Effector memory CD8-positive, alpha-beta T cell (primary cell): Measurements from ENCODE around the gene CFAP99.
"Not testable (repeated sequence)": the region's sequence is repeated elsewhere in the genome, so short reads cannot be mapped to it uniquely, and the experiment has no call there.

Experiments used
- ATAC-seq: fragments of 150-1000 bp; cut with Tn5 transposase; replicated peaks from 2 replicates; pipeline ENCODE4 v1.10.0; 2021; ENCODE audit warnings: mild to moderate bottlenecking, moderate library complexity
- DNase-seq, 3 experiments: peaks; one replicate each; pipeline ENCODE4 v3.0.0; 2021
- H3K27ac Mint-ChIP-seq, 2 donors: one replicate each; pipeline ENCODE4 v1.8.0; 2022; ENCODE audit warnings: mild to moderate bottlenecking in 2 of 2, mixed read lengths in 2 of 2, moderate library complexity in 2 of 2
- H3K27me3 Mint-ChIP-seq, 2 donors: one replicate each; pipeline ENCODE4 v1.8.0; 2022; ENCODE audit warnings: mixed read lengths in 2 of 2
- H3K36me3 Mint-ChIP-seq: one replicate; pipeline ENCODE4 v1.8.0; 2022; ENCODE audit warnings: mild to moderate bottlenecking, moderate library complexity, mixed read lengths; ENCODE audit not compliant: insufficient read depth
- H3K4me1 Mint-ChIP-seq, 2 donors: one replicate each; pipeline ENCODE4 v1.8.0; 2022; ENCODE audit warnings: low read depth in 2 of 2, mixed read lengths in 2 of 2
- H3K4me3 Mint-ChIP-seq, 2 donors: one replicate each; pipeline ENCODE4 v1.8.0; 2022; ENCODE audit warnings: mild to moderate bottlenecking in 2 of 2, mixed read lengths in 2 of 2, moderate library complexity in 2 of 2
- H3K9me3 Mint-ChIP-seq, 2 donors: one replicate each; pipeline ENCODE4 v1.8.0; 2022; ENCODE audit warnings: mixed read lengths in 2 of 2
- total RNA-seq, 9 experiments: gene quantifications; one replicate each; lab custom pipeline; 2026; lab: John Stamatoyannopoulos, UW

CFAP99 gene
- 0 to 1.2 (median 0.06) reads per million in 9 experiments for total RNA-seq

DNA sequence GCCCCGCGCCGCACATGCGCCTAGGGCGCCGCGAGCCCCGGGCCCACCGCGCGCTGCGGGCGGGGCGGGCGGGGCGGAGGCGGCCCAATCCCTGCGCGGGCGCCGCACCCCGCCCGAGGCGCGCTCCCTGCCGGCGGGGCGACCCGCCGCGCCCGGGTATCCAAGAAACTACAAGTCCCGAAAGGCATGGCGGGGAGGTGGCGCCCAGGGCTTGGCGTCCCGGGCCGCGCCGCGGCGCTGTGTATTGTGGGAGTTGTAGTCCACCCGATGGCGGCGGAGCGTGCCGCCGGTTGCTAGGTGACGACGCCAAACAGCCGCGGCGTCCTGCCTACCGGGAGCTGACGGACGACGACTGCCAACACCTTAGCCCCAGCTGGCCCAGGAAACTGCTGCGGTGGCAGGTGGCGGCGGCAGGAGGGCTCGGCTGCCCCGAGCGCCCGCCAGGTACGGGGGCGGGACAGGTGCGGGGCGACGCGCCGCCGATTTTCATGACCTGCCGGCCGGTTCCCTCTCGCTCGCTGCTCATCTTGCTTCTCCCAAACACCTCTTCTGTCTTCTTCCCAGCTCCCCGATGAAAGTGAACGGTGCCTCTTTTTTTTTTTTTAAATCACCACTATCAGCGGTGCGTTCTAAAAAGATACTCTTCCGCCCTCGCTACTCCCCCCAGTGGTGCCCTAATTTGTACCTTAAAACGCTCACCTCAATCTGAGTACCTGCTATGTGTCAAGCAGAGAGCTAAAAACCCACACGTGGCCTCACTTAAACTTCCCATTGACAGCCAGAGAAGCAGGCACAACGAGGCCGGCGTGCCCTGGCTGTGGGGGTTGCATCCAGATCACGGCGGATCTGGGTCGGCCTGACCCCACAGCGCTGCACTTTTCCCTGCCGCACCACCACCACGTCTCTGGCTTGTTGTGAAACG lies at the start of gene CFAP99:
Gene CFAP99, plus strand, starts transcription at position 306 of the 922 bp plus-strand sequence.
- H3K4me3 Mint-ChIP-seq, result peak within 1 kb of the TSS; percentile 86 to 88
- no peaks in the 10 kb centered on the region for H3K9me3 Mint-ChIP-seq
- H3K27ac Mint-ChIP-seq, result peak within 1 kb of the TSS; percentile 93 to 98
- H3K27me3 Mint-ChIP-seq, result peaks cover 11 to 12% of the 10 kb centered on the region in 2 donors
- peaks cover 28 to 35% of the 10 kb centered on the region in 2 donors for H3K4me1 Mint-ChIP-seq
- peaks cover 35% of the 10 kb centered on the region for H3K36me3 Mint-ChIP-seq
- peak; percentile 80 for ATAC-seq
- DNase-seq, result peak; percentile 92 to 96 (median 96)

DNA sequence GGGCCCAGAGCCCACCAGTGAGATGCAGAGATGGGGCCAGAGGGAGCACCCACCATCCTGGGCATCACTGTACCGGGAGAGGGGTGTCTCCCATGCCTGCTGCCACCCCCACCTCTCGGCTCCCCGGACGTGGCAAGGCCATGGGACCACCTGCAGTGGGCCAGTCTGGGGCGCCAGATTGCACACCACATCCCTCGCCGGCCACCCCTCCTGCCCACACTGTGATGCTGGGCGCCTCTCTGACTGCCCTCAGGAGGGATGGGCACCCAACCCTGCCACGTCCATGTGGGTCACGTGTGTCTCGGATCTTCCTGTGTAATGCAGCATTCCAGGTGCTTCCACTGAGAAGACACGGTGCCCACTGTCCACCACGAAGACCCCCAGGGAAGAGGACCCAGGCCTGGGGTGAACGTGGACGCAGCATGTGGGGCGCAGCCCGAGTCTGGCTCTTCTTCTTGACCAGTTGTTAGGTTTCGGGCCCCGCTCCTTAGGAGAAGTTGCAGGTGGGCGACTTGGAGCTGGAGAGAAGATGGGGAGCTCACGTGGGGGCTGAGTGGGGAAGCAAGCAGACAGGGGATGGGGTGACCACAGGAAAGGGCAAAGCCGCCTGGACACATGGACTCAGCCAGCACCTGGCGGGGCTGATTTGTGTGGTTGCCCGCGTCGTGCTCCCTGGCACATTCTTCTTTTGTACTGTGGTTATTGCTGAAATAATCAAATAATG lies 48.0 kb upstream of the CFAP99 start:
- Mint-ChIP-seq H3K4me3 (no peak overlapping the region), H3K9me3 (no peaks in the 10 kb centered on the region), H3K27ac (no peak overlapping the region), H3K36me3 (peaks cover 16% of the 10 kb centered on the region), H3K4me1 (peaks cover 10 to 12% of the 10 kb centered on the region in 2 donors), H3K27me3 (no peaks in the 10 kb centered on the region)
- no peak for DNase-seq
- ATAC-seq, result no peak

DNA sequence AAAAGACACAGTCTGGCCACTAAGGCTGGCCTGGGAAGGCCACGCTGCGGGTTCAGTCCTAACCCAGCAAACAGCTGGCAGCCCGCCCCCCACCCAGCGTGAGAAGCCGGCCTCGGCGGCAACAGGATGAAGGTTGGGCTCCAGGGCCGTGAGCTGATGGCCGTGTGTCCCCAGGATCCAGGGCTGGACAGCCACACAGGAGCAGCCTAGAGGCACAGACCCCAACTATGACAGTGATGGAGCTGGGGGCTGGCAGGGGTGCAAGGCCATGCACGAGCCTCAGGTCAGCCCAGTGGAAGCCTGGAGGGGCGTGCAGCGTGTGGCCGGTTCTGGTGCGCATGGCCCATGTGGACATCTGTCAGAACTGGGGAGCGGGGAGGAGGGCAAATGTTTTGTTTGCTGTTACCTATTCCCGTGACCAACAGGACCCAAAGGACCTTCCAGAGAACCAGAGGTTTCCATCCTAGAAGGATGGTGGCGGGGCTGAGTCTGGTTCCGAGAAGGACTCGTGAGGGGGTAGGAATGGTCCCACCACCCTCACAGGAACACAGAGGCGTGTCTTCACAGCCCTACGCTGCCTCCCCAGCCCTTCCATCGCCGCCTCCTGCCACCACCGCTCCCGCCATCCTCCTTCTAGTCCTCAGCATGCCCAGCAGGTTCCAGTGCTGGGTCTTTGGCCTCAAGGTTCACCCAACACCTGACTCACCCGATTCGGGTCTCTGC lies 46.8 kb upstream of the CFAP99 start:
- peaks cover 10 to 12% of the 10 kb centered on the region in 2 donors for H3K4me1 Mint-ChIP-seq
- no peaks in the 10 kb centered on the region for H3K27me3 Mint-ChIP-seq
- H3K9me3 Mint-ChIP-seq, result no peaks in the 10 kb centered on the region
- no peak overlapping the region for H3K4me3 Mint-ChIP-seq
- DNase-seq (no peak), ATAC-seq (no peak)
- peaks cover 15% of the 10 kb centered on the region for H3K36me3 Mint-ChIP-seq
- no peak overlapping the region for H3K27ac Mint-ChIP-seq

DNA sequence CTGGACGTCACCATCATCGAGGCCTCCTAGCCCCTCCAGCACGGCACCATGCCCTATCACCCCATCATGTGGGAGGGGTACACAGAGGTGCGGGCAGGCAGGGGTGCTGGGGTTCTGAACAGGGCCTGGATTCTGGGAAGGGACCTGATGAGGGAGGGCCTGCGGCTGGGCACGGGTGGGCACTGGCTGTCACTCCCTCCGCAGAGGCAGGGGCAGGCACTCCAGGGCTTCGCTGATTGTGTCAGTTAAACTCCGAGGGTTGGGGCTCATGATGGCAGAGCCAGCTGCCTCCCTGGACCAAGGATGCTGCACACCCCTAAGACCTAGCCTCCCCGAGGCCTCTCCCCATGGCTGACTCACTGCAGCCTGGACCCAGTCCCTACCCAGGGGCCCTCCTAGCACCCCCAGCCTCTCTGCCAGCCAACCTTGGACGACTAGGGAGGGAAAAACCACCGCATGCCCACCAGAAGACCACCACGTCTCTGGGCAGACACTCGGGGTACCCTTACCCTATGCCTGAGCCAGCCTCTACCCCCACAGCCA lies 46.2 kb upstream of the CFAP99 start:
- Mint-ChIP-seq H3K36me3 (peaks cover 14% of the 10 kb centered on the region), H3K27me3 (no peaks in the 10 kb centered on the region), H3K9me3 (no peaks in the 10 kb centered on the region), H3K4me3 (no peak overlapping the region), H3K4me1 (peaks cover 13 to 16% of the 10 kb centered on the region in 2 donors), H3K27ac (no peak overlapping the region)
- ATAC-seq (no peak), DNase-seq (no peak)

DNA sequence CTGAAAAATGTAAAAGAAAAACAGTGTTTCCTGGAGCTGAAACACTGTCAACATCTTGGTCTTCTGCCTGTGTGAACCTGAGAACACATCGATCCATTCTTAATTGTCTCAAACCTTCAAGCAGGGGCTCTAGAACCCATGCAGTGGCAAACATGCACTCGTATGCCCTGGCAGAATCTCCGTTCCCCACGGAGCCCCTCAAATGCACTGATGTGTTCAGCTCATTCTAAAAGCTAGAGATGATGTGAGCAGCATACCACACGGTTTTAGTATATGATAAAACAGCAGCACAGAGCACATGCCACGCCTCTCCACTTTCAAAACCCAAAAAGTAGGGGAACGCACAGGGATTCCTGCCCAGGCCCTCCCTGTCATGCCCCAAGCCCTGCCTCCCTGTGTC lies 45.2 kb upstream of the CFAP99 start:
- no peak overlapping the region for H3K4me3 Mint-ChIP-seq
- peaks cover 14 to 20% of the 10 kb centered on the region in 2 donors for H3K4me1 Mint-ChIP-seq
- H3K9me3 Mint-ChIP-seq, result no peaks in the 10 kb centered on the region
- peak overlapping the region; percentile 11 to 55 for H3K27ac Mint-ChIP-seq
- DNase-seq (no peak), ATAC-seq (no peak)
- H3K36me3 Mint-ChIP-seq, result peaks cover 16% of the 10 kb centered on the region
- H3K27me3 Mint-ChIP-seq, result no peaks in the 10 kb centered on the region

DNA sequence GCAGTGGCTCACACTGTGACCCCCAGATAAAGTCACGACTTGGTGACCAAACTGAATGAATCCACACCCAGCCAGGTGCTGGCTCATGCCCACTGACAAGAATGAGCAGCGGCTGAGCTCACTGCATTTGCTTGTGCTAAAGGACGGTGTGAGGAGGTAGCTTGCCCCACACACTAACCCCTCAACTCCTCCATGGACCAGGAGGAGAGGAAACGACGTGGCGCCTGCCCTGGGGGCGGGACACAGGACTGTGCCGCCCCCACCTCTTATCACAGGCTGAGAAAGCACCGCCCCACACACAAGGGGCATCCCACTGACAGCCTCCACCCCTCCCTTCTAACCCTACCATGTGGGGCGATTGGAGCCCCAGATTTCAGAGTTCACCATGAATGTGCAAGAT lies 43.3 kb upstream of the CFAP99 start:
- Mint-ChIP-seq H3K27me3 (no peaks in the 10 kb centered on the region), H3K4me1 (peaks cover 17 to 20% of the 10 kb centered on the region in 2 donors), H3K4me3 (no peak overlapping the region), H3K36me3 (peaks cover 16% of the 10 kb centered on the region), H3K9me3 (no peaks in the 10 kb centered on the region), H3K27ac (peak overlapping the region in 1 of 2 donors; percentile 12)
- no peak for DNase-seq
- no peak for ATAC-seq

DNA sequence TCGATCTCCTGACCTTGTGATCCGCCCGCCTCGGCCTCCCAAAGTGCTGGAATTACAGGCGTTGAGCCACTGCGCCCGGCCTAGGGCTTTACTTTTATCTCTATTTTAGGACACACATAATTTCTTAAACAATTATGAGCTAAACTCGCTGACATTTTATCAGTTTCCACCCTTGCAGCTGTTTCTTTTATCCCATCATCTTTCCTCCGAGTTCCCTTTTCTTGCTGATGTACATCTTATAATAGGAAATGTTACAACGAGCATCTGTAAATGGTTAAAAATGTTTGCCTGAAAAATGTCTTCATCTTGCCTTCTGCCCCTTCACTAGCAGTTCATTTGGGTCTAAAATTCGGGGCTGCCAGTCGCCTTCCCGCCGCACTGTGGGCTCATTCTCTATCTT lies 41.5 kb upstream of the CFAP99 start:
- Mint-ChIP-seq H3K27ac (peak overlapping the region in 1 of 2 donors; percentile 24), H3K4me1 (peaks cover 20% of the 10 kb centered on the region in 2 donors), H3K4me3 (no peak overlapping the region), H3K36me3 (peaks cover 17% of the 10 kb centered on the region), H3K9me3 (no peaks in the 10 kb centered on the region), H3K27me3 (no peaks in the 10 kb centered on the region)
- ATAC-seq (no peak), DNase-seq (no peak)

DNA sequence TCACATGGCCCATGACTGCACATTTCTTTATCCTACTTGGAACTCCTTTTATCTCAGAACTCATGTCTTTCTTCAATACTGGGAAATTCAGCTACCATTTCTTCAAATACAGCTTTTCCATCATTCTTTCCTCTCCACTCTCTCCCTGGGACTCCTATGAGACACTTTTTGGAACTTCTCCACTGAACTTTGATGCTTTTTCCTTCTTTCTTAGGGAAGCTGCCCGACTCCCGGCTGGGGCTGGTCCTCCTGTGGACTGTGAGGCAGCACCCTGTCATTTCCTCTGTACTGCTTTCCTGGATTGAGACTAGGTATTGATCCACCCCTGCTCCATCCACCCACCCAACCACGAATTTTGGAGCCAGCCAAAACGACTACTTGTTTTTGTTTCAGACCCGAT lies 40.4 kb upstream of the CFAP99 start:
- H3K36me3 Mint-ChIP-seq, result peaks cover 17% of the 10 kb centered on the region
- H3K9me3 Mint-ChIP-seq, result no peaks in the 10 kb centered on the region
- ATAC-seq (no peak), DNase-seq (no peak)
- no peaks in the 10 kb centered on the region for H3K27me3 Mint-ChIP-seq
- peaks cover 23 to 24% of the 10 kb centered on the region in 2 donors for H3K4me1 Mint-ChIP-seq
- peak overlapping the region; percentile 1 to 14 for H3K27ac Mint-ChIP-seq
- H3K4me3 Mint-ChIP-seq, result no peak overlapping the region

DNA sequence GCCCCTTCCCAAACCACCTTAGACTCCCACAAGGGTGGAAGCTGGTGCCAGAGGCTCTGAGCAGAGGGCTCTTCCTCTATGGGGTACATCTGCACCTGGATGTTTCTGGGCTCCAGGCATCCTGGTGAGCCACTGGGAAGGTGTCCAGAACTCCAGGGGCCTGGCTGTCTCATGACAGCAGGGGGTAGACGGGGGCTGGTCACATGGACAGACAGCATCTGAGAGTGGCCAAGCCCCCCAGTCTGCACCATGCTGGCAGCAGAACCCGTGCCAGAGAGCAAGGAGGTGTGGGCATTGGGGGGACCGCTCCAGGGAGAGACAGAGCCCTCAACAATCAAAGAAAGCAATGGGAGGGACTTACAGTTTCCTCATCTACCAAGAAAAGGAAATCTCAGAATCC lies 39.9 kb upstream of the CFAP99 start:
- ATAC-seq (no peak), DNase-seq (no peak)
- Mint-ChIP-seq H3K4me3 (no peak overlapping the region), H3K27me3 (no peaks in the 10 kb centered on the region), H3K27ac (peak overlapping the region; percentile 1 to 52), H3K4me1 (peaks cover 24 to 26% of the 10 kb centered on the region in 2 donors), H3K9me3 (no peaks in the 10 kb centered on the region), H3K36me3 (peaks cover 17% of the 10 kb centered on the region)

DNA sequence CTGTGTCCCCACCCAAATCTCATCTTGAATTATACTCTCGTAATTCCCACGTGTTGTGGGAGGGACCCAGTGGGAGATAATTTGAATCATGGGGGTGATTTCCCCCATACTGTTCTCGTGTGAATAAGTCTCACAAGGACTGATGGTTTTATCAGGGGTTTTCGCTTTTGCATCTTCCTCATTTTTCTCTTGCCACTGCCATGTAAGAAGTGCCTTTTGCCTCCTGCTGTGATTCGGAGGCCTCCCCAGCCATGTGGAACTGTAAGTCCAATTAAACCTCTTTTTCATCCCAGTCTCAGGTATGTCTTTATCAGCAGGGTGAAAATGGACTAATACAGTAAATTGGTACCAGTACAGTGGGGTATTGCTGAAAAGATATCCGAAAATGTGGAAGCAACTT lies 38.2 kb upstream of the CFAP99 start:
- peak overlapping the region in 1 of 2 donors; percentile 41 for H3K27ac Mint-ChIP-seq
- not testable (repeated sequence) for DNase-seq, H3K27me3 Mint-ChIP-seq, ATAC-seq, H3K9me3 Mint-ChIP-seq, H3K4me3 Mint-ChIP-seq
- H3K4me1 Mint-ChIP-seq, result peaks cover 22 to 28% of the 10 kb centered on the region in 2 donors
- H3K36me3 Mint-ChIP-seq, result peaks cover 14% of the 10 kb centered on the region

DNA sequence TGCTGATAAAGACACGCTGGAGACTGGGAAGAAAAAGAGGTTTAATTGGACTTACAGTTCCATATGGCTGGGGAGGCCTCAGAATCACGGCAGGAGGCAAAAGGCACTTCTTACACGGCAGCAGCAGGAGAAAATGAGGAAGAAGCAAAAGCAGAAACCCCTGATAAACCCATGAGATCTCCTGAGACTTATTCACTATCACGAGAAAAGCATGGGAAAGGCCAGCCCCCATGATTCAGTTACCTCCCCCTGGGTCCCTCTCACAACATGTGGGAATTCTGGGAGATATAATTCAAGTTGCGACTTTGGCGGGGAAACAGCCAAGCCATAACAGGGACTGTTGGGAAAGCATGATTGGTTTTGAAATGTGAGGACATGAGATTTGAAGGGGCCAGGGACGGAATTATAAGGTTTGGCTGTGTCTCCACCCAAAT lies 36.0 kb upstream of the CFAP99 start:
- Mint-ChIP-seq H3K36me3 (peaks cover 16% of the 10 kb centered on the region), H3K4me1 (peaks cover 22 to 26% of the 10 kb centered on the region in 2 donors), H3K27ac (peak overlapping the region in 1 of 2 donors; percentile 2)
- not testable (repeated sequence) for H3K4me3 Mint-ChIP-seq, H3K9me3 Mint-ChIP-seq, H3K27me3 Mint-ChIP-seq, ATAC-seq, DNase-seq

DNA sequence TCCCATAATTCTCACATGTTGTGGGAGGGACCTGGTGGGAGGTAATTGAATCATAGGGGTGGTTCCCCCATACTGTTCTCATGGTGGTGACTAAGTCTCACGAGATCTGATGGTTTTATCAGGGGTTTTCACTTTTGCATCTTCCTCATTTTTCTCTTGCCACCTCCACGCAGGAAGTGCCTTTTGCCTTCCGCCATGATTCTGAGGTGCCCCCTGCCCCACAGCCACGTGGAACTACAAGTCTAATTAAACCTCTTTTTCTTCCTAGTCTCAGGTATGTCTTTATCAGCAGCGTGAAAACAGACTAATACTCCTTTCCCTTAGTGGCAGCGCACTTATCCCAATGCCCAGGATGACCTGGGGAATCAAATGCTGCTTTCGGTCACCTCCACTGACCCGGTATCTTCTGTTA lies 35.5 kb upstream of the CFAP99 start:
- DNase-seq, H3K27me3 Mint-ChIP-seq, H3K9me3 Mint-ChIP-seq, ATAC-seq, H3K4me3 Mint-ChIP-seq: not testable (repeated sequence)
- peaks cover 21% of the 10 kb centered on the region for H3K36me3 Mint-ChIP-seq
- H3K27ac Mint-ChIP-seq, result peak overlapping the region in 1 of 2 donors; percentile 56
- H3K4me1 Mint-ChIP-seq, result peaks cover 22 to 26% of the 10 kb centered on the region in 2 donors

DNA sequence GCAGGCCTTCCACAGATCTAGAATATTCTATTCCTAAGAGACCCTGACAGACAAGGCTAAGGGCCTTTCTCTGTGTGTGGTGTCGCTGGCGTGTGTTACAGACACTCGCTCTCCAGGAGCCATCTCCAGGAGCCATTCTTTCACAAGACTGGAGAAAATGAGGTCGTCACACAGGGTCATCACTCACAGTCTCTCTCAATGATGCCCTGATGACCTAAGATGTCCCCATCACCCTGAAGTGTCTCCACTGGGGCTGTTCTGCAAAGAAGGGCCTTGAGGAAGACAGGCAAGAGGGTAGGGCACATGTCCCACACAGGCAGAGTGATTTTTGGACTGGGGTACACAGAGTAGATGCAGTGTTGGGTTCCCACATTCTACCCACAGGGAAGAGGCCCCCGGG lies 35.0 kb upstream of the CFAP99 start:
- H3K4me1 Mint-ChIP-seq, result peaks cover 23 to 32% of the 10 kb centered on the region in 2 donors
- no peak overlapping the region for H3K4me3 Mint-ChIP-seq
- H3K27me3 Mint-ChIP-seq, result no peaks in the 10 kb centered on the region
- no peak for ATAC-seq
- no peaks in the 10 kb centered on the region for H3K9me3 Mint-ChIP-seq
- H3K27ac Mint-ChIP-seq, result peak overlapping the region; percentile 69 to 73
- H3K36me3 Mint-ChIP-seq, result peaks cover 24% of the 10 kb centered on the region
- DNase-seq, result no peak
